PC-3 (cell line): ENCODE data around the gene TMEM82. TPM values are rescaled to one million over a fixed set of nuclear protein-coding genes. Genes with fewer than 3 reads are reported as not detected.

Experiments used
- ATAC-seq: fragments of 200-7000 bp; cut with Tn5 transposase; 2 replicates; pipeline ENCODE4 v1.9.1; 2020; ENCODE audit warnings: mild to moderate bottlenecking, moderate library complexity
- BruUV-seq: library from RNA; stranded (reverse); fragments of 400-500 nt; replicated peaks from 2 replicates; lab custom pipeline; 2021; lab: Mats Ljungman, UMichigan
- CTCF ChIA-PET: fragments of 300-600 bp; sonication (Branson Sonifier 250); formaldehyde crosslinking; loops from one replicate; lab custom pipeline; 2022; ENCODE audit warnings: antibody characterized with exemption; lab: Charles Lee
- POLR2A ChIA-PET: fragments of 300-600 bp; sonication (Branson Sonifier 250); formaldehyde crosslinking; loops from one replicate; lab custom pipeline; 2022; ENCODE audit warnings: antibody characterized with exemption; ENCODE audit not compliant: unreplicated experiment; lab: Charles Lee
- DNase-seq: peaks from one replicate; pipeline ENCODE4 v3.0.0-alpha.2; 2015
- H2AFZ ChIP-seq: fragments of 300-600 bp; sonication (generic); 2 replicates; pipeline ENCODE4 v1.6.0; 2016; ENCODE audit warnings: antibody characterized with exemption, low read length
- H3F3A ChIP-seq: fragments of 300-600 bp; sonication (generic); one replicate; pipeline ENCODE4 v1.6.0; 2017; ENCODE audit warnings: antibody characterized with exemption, low read length, control low read depth, mild to moderate bottlenecking; ENCODE audit not compliant: unreplicated experiment
- H3K27ac ChIP-seq: fragments of 300-600 bp; sonication (generic); 2 replicates; pipeline ENCODE4 v1.5.1; 2016; ENCODE audit warnings: mild to moderate bottlenecking, low read length
- H3K27me3 ChIP-seq: fragments of 300-600 bp; sonication (generic); 2 replicates; pipeline ENCODE4 v1.6.1; 2016; ENCODE audit warnings: low read length, mixed read lengths
- H3K36me3 ChIP-seq: fragments of 300-600 bp; sonication (generic); 2 replicates; pipeline ENCODE4 v1.6.1; 2016; ENCODE audit warnings: low read depth, mixed run types, low read length, mixed read lengths
- H3K4me1 ChIP-seq: fragments of 300-600 bp; sonication (generic); 2 replicates; pipeline ENCODE4 v1.5.1; 2016; ENCODE audit warnings: low read length; ENCODE audit not compliant: insufficient read depth
- H3K4me2 ChIP-seq: fragments of 300-600 bp; sonication (generic); 2 replicates; pipeline ENCODE4 v1.6.0; 2016; ENCODE audit warnings: low read length
- H3K4me3 ChIP-seq: fragments of 300-600 bp; sonication (generic); 2 replicates; pipeline ENCODE4 v1.5.1; 2016; ENCODE audit warnings: mild to moderate bottlenecking, low read length, mixed read lengths
- H3K79me2 ChIP-seq: fragments of 300-600 bp; sonication (generic); 2 replicates; pipeline ENCODE4 v1.6.1; 2017; ENCODE audit warnings: low read length, mixed read lengths
- H3K9ac ChIP-seq: fragments of 300-600 bp; sonication (generic); 2 replicates; pipeline ENCODE4 v1.6.0; 2016; ENCODE audit warnings: mild to moderate bottlenecking, low read length
- H3K9me2 ChIP-seq: fragments of 300-600 bp; sonication (generic); replicated peaks from 2 replicates; pipeline ENCODE4 v1.6.1; 2016; ENCODE audit warnings: mixed run types, low read length, mixed read lengths
- H3K9me3 ChIP-seq: fragments of 300-600 bp; sonication (generic); 2 replicates; pipeline ENCODE4 v1.6.1; 2016; ENCODE audit warnings: low read length, mixed read lengths
- H4K20me1 ChIP-seq: fragments of 300-600 bp; sonication (generic); 2 replicates; pipeline ENCODE4 v1.6.1; 2016; ENCODE audit warnings: low read length, mixed read lengths
- CTCF ChIP-seq: fragments of 300-600 bp; sonication (generic); conservative IDR thresholded peaks from 2 replicates; pipeline ENCODE4 v1.5.1; 2017; ENCODE audit warnings: antibody characterized with exemption, low read depth, mild to moderate bottlenecking, low read length
- EZH2 ChIP-seq: fragments of 300-600 bp; sonication (generic); IDR thresholded peaks from one replicate; pipeline ENCODE4 v1.6.1; 2017; ENCODE audit warnings: antibody characterized with exemption, mild to moderate bottlenecking, low read length; ENCODE audit not compliant: unreplicated experiment
- EZH2phosphoT487 ChIP-seq: fragments of 300-600 bp; sonication (generic); IDR thresholded peaks from 2 replicates; pipeline ENCODE4 v1.6.1; 2018; ENCODE audit warnings: mild to moderate bottlenecking, antibody characterized with exemption, low read length, borderline replicate concordance
- intact Hi-C: fragments of 100-400 bp; cut with micrococcal nuclease; formaldehyde crosslinking; loops from 2 replicates; pipeline ENCODE4 v1.9.0; 2023
- total RNA-seq: library from RNA; depleted of rRNA; stranded (reverse); fragments of >200 nt; gene quantifications from 2 replicates; pipeline ENCODE4 v1.2.3, GENCODE V29; 2014

Gene TMEM82
- total RNA-seq, 1 experiment from 2014 or later, result not detected

- POLR2A ChIA-PET, result no interaction called here
- Histone ChIP-seq H3K4me3 (no peak overlapping the region), H3K9me3 (no peaks in the 10 kb centered on the region), H3K9me2 (no peaks in the 10 kb centered on the region), H3K9ac (no peak overlapping the region), H2AFZ (no peak overlapping the region), H3K4me1 (no peaks in the 10 kb centered on the region), H3K27me3 (no peaks in the 10 kb centered on the region), H3F3A (no peaks in the 10 kb centered on the region), H3K27ac (no peak overlapping the region), H3K79me2 (no peaks in the 10 kb centered on the region), H4K20me1 (no peaks in the 10 kb centered on the region), H3K4me2 (no peak overlapping the region), H3K36me3 (0 out of 2 replicates have a peak, but pooled peaks cover 3% of the 10 kb centered on the region)
- ATAC-seq, result no peak
- CTCF ChIA-PET, result no interaction called here
- DNase-seq, result no peak
- TF ChIP-seq CTCF (no peak), EZH2phosphoT487 (no peak), EZH2 (no peak)
- BruUV-seq, result no TSS peak
- intact Hi-C loops, result no loop called here
These were observed 11.9 kb upstream of the TMEM82 start for GRCh38 chr1:15730423-15730822.

- CTCF ChIA-PET, result no interaction called here
- H3K9me3 ChIP-seq, result no peaks in the 10 kb centered on the region
- no peaks in the 10 kb centered on the region for H3F3A ChIP-seq
- TF ChIP-seq CTCF, result no peak
- H2AFZ ChIP-seq, result no peak overlapping the region
- no peak overlapping the region for H3K4me3 ChIP-seq
- H3K36me3 ChIP-seq, result 0 out of 2 replicates have a peak, but pooled peaks cover 3% of the 10 kb centered on the region
- no peak overlapping the region for H3K4me2 ChIP-seq
- H3K9me2 ChIP-seq, result no peaks in the 10 kb centered on the region
- DNase-seq (no peak), ATAC-seq (no peak)
- no TSS peak for BruUV-seq
- intact Hi-C loops, result no loop called here
- POLR2A ChIA-PET, result no interaction called here
- H3K9ac ChIP-seq, result no peak overlapping the region
- no peaks in the 10 kb centered on the region for H3K79me2 ChIP-seq
- no peak overlapping the region for H3K27ac ChIP-seq
- no peaks in the 10 kb centered on the region for H3K4me1 ChIP-seq
- no peaks in the 10 kb centered on the region for H3K27me3 ChIP-seq
- H4K20me1 ChIP-seq, result no peaks in the 10 kb centered on the region
These were observed 11.4 kb upstream of the TMEM82 start for GRCh38 chr1:15730936-15731335.

DNA sequence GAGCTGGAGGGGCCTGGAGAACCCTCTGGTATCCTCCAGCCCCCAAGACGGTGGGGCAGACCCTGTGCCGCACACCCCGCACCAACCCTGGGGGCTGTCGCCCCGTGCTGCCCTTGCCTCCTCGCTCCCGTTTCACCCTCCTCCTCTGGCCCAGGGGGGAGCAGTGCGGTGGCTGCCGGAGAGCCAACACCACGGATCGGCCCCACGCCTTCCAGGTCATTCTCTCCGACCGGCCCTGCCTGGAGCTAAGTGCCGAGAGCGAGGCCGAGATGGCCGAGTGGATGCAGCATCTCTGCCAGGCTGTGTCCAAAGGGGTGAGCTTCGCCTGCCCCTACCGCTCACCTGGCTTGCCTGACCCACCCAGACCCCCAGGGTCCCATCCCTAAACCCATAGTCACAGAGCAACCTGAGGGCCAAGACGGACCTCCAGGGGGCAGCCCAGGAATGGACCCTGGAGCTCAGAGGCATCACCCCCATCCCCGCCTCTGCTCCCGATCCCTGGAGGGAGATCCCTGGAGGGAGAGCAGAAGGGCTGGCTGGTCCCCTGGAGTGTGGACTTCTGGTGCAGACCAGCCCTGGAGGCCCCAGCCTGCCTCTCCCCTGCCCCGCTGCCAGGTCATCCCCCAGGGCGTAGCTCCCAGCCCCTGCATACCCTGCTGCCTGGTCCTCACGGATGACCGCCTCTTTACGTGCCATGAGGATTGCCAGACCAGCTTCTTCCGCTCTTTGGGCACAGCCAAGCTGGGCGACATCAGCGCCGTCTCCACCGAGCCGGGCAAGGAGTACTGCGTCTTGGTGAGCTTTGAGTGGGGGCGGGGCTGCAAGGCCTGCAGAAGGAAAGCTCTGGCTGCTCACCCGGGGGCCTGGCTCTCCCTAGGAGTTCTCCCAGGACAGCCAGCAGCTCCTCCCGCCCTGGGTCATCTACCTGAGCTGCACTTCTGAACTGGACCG lies 10.3 kb upstream of the TMEM82 start:
- ChIA-PET POLR2A (no interaction called here), CTCF (no interaction called here)
- Histone ChIP-seq H3F3A (no peaks in the 10 kb centered on the region), H3K36me3 (0 out of 2 replicates have a peak, but pooled peaks cover 3% of the 10 kb centered on the region), H3K4me1 (no peaks in the 10 kb centered on the region), H3K9ac (no peak overlapping the region), H3K9me2 (no peaks in the 10 kb centered on the region), H2AFZ (no peak overlapping the region), H4K20me1 (no peaks in the 10 kb centered on the region), H3K4me2 (no peak overlapping the region), H3K9me3 (no peaks in the 10 kb centered on the region), H3K27ac (no peak overlapping the region), H3K27me3 (no peaks in the 10 kb centered on the region), H3K79me2 (no peaks in the 10 kb centered on the region), H3K4me3 (no peak overlapping the region)
- TF ChIP-seq CTCF (no peak), EZH2phosphoT487 (no peak), EZH2 (no peak)
- no peak for ATAC-seq
- no TSS peak for BruUV-seq
- DNase-seq, result no peak
- intact Hi-C loops, result no loop called here
